ENCODE data around the gene NQO2.
"Not testable (repeated sequence)": the region's sequence is repeated elsewhere in the genome, so short reads cannot be mapped to it uniquely, and the experiment has no call there.

- TF ChIP-seq POLR2A (IDR thresholded peaks at IDR 0.05); CTCF (IDR thresholded peaks at IDR 0.05 in 8 of 11, conservative IDR thresholded peaks at IDR 0.05 in 3 of 11): not testable (repeated sequence)
Observed at GRCh38 chr6:2973180-2973579, 26.5 kb upstream of the NQO2 start.
